SK-N-SH treated with all-trans-retinoic acid at 6 μM for 48 hours (cell line): ENCODE results near the gene FBXO31.

Experiments
- CSDC2 ChIP-seq: fragments of 250-450 bp; sonication (Bioruptor Pico); IDR thresholded peaks from 2 replicates; pipeline ENCODE4 v1.5.0; 2020; ENCODE audit warnings: mild to moderate bottlenecking, moderate library complexity
- GLIS3 ChIP-seq: fragments of 250-450 bp; sonication (Bioruptor Pico); IDR thresholded peaks from 2 replicates; pipeline ENCODE4 v1.5.0; 2020; ENCODE audit warnings: mild to moderate bottlenecking, moderate library complexity
- RARB ChIP-seq: fragments of 250-450 bp; sonication (Bioruptor Pico); IDR thresholded peaks from 2 replicates; pipeline ENCODE4 v1.8.0; 2021; ENCODE audit warnings: mild to moderate bottlenecking, moderate library complexity
- TOX ChIP-seq: fragments of 250-450 bp; sonication (Bioruptor Pico); IDR thresholded peaks from 2 replicates; pipeline ENCODE4 v1.8.0; 2021; ENCODE audit warnings: mild to moderate bottlenecking, moderate library complexity, borderline replicate concordance
- ZC3H10 ChIP-seq: fragments of 250-450 bp; sonication (Bioruptor Pico); IDR thresholded peaks from 2 replicates; pipeline ENCODE4 v1.5.1; 2021; ENCODE audit warnings: mild to moderate bottlenecking, moderate library complexity
- ZNF8 ChIP-seq: fragments of 450-650 bp; formaldehyde crosslinking; IDR thresholded peaks from 2 replicates; pipeline ENCODE4 v1.5.0; 2020; ENCODE audit warnings: mild to moderate bottlenecking, moderate library complexity

DNA sequence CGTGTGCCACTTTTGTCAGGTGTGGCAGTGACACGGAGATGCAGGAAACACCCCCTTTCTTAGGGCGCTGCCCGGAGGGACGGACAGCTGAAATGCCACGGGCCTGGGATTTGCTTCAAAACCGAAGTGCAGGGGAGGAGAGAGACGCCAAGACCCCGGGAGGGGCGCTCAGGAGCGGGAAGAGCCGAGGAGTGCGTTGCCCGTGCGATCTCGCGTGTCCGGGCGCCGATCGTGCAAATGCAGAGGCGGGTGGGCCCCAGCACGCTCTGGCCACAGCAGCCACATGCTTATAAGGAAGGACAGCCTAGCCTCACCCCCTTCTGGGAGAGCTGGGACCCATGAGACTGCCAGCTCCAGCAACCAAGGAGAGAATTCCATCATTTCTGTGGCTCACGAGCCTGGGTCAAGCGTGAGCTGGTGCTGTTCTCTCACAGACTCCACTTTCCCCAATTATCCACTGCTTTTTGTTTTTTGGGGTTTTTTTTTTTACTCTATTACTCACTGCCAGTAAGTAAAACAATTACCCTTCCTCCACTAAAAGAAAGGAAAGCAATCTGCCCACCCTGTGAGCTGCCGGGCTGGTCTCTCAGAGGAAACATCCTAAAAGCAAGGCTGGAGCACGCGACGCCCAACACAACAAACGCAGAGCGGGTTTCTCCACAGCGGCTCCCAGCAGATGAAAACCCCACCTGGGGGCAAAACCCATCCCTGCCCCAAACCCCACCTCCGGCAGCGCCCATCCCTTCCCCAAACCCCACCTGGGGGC is 39.2 kb downstream of the FBXO31 start:
- TF ChIP-seq ZNF8 (CRISPR knock-in tag) (no peak), GLIS3 (no peak), RARB (CRISPR knock-in tag) (no peak), CSDC2 (CRISPR knock-in tag) (no peak), ZC3H10 (CRISPR knock-in tag) (no peak), TOX (CRISPR knock-in tag) (no peak)
